Colonic mucosa (tissue), 4 donors: ENCODE data around the gene PHETA2. TPM values are rescaled to one million over a fixed set of nuclear protein-coding genes. Genes with fewer than 3 reads are reported as not detected.

Source experiments
- DNase-seq: peaks from one replicate; pipeline ENCODE4 v3.0.0-alpha.2; 2020
- H3K27ac ChIP-seq: fragments of 200-600 bp; one replicate; pipeline ENCODE4 v1.8.0; 2021
- H3K27me3 ChIP-seq: fragments of 200-600 bp; one replicate; pipeline ENCODE4 v1.8.0; 2021
- H3K36me3 ChIP-seq: fragments of 200-600 bp; one replicate; pipeline ENCODE4 v1.8.0; 2021
- H3K4me1 ChIP-seq: fragments of 200-600 bp; one replicate; pipeline ENCODE4 v1.8.0; 2021; ENCODE audit warnings: mild to moderate bottlenecking
- H3K4me3 ChIP-seq: fragments of 200-600 bp; one replicate; pipeline ENCODE4 v1.8.0; 2021
- H3K9ac ChIP-seq, 2 donors: one replicate each; pipeline ENCODE4 v1.7.0; 2013; ENCODE audit warnings: control low read depth in 2 of 2, low read depth in 2 of 2, low read length in 2 of 2
- H3K9me3 ChIP-seq: fragments of 200-600 bp; one replicate; pipeline ENCODE4 v1.8.0; 2021
- intact Hi-C: fragments of 100-400 bp; cut with DNase I; formaldehyde crosslinking; loops from one replicate; pipeline ENCODE4 v1.14.1; 2022
- total RNA-seq, 2 donors: library from RNA; stranded (reverse); fragmentation: NEBNext Ultra II Directional in 1 of 2; extraction: Animal tissue kit (Norgen Biotek cat#: 25700) in 1 of 2; gene quantifications; one replicate each; pipeline ENCODE4 v1.2.1, GENCODE V29; 2021
- TF ChIP-seq, protein P1 (sequence below): fragments of 200-600 bp; IDR thresholded peaks from one replicate; pipeline ENCODE4 v1.8.0; 2022; ENCODE audit warnings: antibody characterized with exemption, mild to moderate bottlenecking
- donor health status: healthy.
- donor health status: DM: no; HTN: no; CAD: no.
- donor health status: DM: no; HTN: no; CAD: no.

The PHETA2 gene, protein sequence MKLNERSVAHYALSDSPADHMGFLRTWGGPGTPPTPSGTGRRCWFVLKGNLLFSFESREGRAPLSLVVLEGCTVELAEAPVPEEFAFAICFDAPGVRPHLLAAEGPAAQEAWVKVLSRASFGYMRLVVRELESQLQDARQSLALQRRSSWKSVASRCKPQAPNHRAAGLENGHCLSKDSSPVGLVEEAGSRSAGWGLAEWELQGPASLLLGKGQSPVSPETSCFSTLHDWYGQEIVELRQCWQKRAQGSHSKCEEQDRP
- 10 to 100 TPM; 11.6 to 15.2 TPM for total RNA-seq

DNA sequence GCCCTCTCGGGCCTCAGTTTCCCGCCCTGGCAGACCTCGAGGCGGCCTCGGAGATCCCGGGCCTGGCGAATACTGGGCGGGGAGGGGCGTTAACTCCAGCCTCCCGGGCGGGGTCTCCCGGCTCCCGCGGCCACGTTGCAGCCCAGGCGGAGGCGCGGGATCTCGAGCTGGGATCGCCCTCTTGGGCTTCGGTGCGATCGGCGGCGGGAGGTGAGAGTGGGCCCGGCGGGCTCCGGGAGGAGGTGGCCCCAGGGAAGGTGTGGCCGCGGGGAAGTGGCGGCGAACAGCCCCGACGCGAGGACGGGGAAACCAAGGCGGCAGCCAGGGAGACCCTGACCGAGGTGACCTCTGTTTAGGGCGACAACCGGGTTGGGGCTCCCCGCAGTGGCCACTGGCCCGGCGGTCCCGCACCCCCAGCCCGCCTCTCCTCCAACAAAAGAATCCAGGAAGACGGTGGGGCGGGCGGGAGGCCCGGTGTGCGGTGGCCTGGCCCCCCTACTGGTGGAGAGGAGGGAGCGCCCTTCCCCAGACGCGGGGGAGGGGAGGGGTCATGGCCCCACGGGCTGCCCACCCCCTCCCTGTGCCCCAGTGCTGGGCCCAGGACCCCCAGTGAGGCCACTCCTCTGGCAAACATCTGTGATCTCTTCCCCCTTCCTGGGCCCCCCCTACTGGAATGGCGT, at the start of gene PHETA2:
Gene PHETA2, plus strand, starts transcription at position 117 of the 680 bp plus-strand sequence. CDS start 3,046 bp downstream, outside the sequence.
- TF ChIP-seq, protein P1, sequence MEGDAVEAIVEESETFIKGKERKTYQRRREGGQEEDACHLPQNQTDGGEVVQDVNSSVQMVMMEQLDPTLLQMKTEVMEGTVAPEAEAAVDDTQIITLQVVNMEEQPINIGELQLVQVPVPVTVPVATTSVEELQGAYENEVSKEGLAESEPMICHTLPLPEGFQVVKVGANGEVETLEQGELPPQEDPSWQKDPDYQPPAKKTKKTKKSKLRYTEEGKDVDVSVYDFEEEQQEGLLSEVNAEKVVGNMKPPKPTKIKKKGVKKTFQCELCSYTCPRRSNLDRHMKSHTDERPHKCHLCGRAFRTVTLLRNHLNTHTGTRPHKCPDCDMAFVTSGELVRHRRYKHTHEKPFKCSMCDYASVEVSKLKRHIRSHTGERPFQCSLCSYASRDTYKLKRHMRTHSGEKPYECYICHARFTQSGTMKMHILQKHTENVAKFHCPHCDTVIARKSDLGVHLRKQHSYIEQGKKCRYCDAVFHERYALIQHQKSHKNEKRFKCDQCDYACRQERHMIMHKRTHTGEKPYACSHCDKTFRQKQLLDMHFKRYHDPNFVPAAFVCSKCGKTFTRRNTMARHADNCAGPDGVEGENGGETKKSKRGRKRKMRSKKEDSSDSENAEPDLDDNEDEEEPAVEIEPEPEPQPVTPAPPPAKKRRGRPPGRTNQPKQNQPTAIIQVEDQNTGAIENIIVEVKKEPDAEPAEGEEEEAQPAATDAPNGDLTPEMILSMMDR, result peak; percentile 45
- DNase-seq, result peak; percentile 65
- peak within 1 kb of the TSS; percentile 80 to 91 for H3K9ac ChIP-seq

DNA sequence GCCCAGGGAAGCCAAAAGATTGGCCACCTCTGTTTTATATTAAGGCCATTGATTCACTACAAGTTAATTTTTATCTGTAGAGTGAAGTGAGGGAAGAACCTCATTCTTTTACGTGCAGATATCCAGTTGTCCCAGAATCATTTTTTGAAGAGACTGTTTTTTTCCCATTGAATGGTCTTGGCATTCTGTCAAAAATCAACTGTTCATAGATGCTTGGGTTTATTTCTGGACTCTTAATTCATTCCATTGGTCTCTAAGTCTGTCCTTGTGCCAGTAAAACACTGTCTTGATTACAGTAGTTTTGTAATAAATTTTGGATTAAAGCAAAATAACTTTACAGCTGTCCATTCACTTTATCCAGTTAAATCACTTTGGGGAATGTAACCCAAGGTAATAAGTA, 48.6 kb upstream of the PHETA2 start:
- no peak overlapping the region for H3K9ac ChIP-seq
- no peak overlapping the region for H3K27ac ChIP-seq
- H3K36me3 ChIP-seq, result no peaks in the 10 kb centered on the region
- TF ChIP-seq, protein P1, result no peak
- no peaks in the 10 kb centered on the region for H3K9me3 ChIP-seq
- DNase-seq, result no peak
- H3K4me1 ChIP-seq, result no peaks in the 10 kb centered on the region
- no peaks in the 10 kb centered on the region for H3K27me3 ChIP-seq
- no peak overlapping the region for H3K4me3 ChIP-seq
- intact Hi-C loops, result no loop called here

More for the DNA sequence above, at the start of gene PHETA2:
- Histone ChIP-seq H3K4me3 (peak within 1 kb of the TSS; percentile 63), H3K36me3 (no peaks in the 10 kb centered on the region), H3K27ac (peak within 1 kb of the TSS; percentile 73), H3K4me1 (peaks cover 11% of the 10 kb centered on the region), H3K9me3 (no peaks in the 10 kb centered on the region), H3K27me3 (no peaks in the 10 kb centered on the region)
- intact Hi-C loops, result no loop called here

DNA sequence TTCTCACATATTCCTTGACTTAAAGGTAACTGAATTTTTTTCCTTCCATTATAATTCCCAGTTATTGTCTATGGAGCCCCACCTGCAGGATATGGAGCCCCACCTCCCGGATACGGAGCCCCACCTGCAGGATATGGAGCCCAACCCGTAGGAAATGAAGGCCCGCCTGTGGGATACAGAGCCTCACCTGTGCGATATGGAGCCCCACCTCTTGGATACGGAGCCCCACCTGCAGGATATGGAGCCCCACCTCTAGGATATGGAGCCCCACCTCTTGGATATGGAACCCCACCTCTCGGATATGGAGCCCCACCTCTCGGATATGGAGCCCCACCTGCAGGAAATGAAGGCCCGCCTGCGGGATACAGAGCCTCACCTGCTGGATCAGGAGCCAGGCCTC, 47.3 kb upstream of the PHETA2 start:
- no peak for DNase-seq
- intact Hi-C loops, result no loop called here
- Histone ChIP-seq H3K4me3 (no peak overlapping the region), H3K36me3 (no peaks in the 10 kb centered on the region), H3K9me3 (no peaks in the 10 kb centered on the region), H3K4me1 (no peaks in the 10 kb centered on the region), H3K27ac (no peak overlapping the region), H3K9ac (no peak overlapping the region), H3K27me3 (no peaks in the 10 kb centered on the region)
- TF ChIP-seq, protein P1, result no peak

DNA sequence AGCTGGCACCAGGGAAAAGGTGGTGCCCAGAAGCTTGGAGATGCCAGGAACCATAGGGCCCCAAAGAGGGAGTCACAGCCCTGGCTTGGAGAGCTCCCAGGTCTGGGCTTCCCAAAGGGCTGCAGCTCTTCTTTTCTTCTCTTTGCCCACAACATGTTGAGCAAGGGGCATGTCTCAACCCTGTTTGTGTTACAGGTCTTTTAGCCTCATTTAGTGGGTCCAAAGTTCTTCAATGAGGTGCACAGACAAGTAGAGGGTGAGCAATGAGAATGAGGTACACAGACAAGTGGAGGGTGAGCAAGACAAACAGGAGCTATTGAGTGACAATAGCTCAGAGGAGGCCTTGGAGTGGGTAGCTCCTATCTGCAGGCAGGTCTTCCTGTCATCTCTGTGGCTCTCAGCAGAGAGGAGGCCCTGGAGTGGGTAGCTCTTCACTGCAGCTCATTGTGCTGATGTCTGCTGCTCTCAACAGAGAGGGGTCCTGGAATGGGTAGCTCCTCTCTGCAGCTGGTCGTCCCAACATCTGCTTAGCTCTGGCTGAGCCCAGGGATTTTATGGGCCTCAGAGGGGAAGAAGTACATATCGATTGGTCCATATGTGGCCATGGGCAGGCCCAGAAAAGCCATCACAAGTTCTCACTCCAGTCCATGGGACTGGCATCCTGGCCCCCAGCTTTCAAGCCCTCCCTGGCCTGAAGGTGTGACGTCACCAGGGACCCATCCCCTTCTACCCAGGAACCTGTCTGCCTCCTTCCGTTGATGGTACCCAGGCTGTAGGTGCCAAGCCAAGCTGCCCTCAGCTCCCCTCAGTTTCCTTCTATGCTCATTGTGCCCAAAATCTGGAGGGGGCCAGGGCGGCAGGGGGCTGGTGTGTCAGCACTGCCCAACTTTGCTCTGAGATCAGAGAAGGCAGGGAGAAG, 40.5 kb upstream of the PHETA2 start:
- no peaks in the 10 kb centered on the region for H3K9me3 ChIP-seq
- no peak overlapping the region for H3K27ac ChIP-seq
- TF ChIP-seq, protein P1, result no peak
- no peak for DNase-seq
- H3K9ac ChIP-seq, result no peak overlapping the region
- no peaks in the 10 kb centered on the region for H3K27me3 ChIP-seq
- no peaks in the 10 kb centered on the region for H3K36me3 ChIP-seq
- H3K4me3 ChIP-seq, result no peak overlapping the region
- intact Hi-C loops, result no loop called here
- H3K4me1 ChIP-seq, result no peaks in the 10 kb centered on the region

DNA sequence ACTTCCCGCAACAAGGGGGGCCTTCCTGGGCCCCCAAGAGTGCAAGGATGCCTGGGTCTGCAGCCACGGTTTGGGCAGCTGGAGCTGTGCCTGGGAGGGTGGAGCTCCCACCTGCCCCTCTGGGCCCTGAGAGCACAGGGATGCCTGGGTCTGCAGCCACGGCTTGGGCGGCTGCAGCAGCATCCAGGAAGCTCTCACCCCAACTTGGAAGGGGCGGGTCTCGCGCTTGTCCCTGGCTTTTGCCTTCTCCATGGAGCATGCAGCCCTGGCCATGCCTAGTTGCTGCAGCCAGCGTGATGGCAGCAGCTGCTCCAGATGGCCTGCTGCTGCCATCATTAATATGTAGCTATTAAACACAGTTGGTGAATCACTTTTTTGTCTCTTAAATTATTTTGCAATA, 38.8 kb upstream of the PHETA2 start:
- TF ChIP-seq, protein P1, result no peak
- H3K27ac ChIP-seq, result no peak overlapping the region
- H3K9ac ChIP-seq, result no peak overlapping the region
- no peak overlapping the region for H3K4me3 ChIP-seq
- intact Hi-C loops, result no loop called here
- no peaks in the 10 kb centered on the region for H3K9me3 ChIP-seq
- H3K4me1 ChIP-seq, result no peaks in the 10 kb centered on the region
- no peaks in the 10 kb centered on the region for H3K36me3 ChIP-seq
- no peak for DNase-seq
- no peaks in the 10 kb centered on the region for H3K27me3 ChIP-seq
